Measurements from ENCODE around the gene XCL2. TPM values are rescaled to one million over a fixed set of nuclear protein-coding genes. Genes with fewer than 3 reads are reported as not detected.
A peak's percentile ranks its signal among the peaks of the same experiment; 100 is the strongest.

Gene XCL2
- polyA plus RNA-seq, 3 donors, result 0.56 to 1.9 TPM; not detected in 1

GRCh38 chr1:168529518-168529917, 14.3 kb downstream of the XCL2 start:
- intact Hi-C loops (cut with micrococcal nuclease), result no loop called here
- no peaks in the 10 kb centered on the region for H3K27me3 Mint-ChIP-seq (ENCODE audit: low read depth in 3 of 3)
- no peak overlapping the region for H3K9ac ChIP-seq (ENCODE audit: insufficient read depth, low read length, poor library complexity, severe bottlenecking)
- H3K4me1 Mint-ChIP-seq, result peaks cover 39% of the 10 kb centered on the region
- H3K36me3 Mint-ChIP-seq, result no peaks in the 10 kb centered on the region
- no peaks in the 10 kb centered on the region for H3K9me3 ChIP-seq (replicated peaks in 1 of 2; ENCODE audit: control insufficient read depth in 1 of 2, insufficient read depth in 1 of 2, low read length in 2 of 2)
- H3K36me3 ChIP-seq (replicated peaks in 1 of 2; ENCODE audit: control insufficient read depth in 1 of 2, insufficient read depth in 2 of 2, low read length in 2 of 2), result no peaks in the 10 kb centered on the region
- H3K27ac Mint-ChIP-seq, result peak overlapping the region; percentile 65 to 88 (median 81)
- peak in 2 of 3 donors; percentile 35 to 62 for DNase-seq
- H3K4me2 ChIP-seq (replicated peaks; ENCODE audit: extremely low read depth, low read length, poor library complexity, severe bottlenecking), result peak overlapping the region; percentile 39
- peaks cover 32 to 38% of the 10 kb centered on the region in 2 donors for H3K4me1 ChIP-seq (ENCODE audit: control insufficient read depth in 1 of 2, insufficient read depth in 2 of 2, low read length in 2 of 2)
- WGBS (ENCODE audit: insufficient coverage), result no CpG with 5 or more reads among the region's 1 CpG
- no peaks in the 10 kb centered on the region for H4K20me1 ChIP-seq (ENCODE audit: insufficient read depth, low read length)
- H2AFZ ChIP-seq (ENCODE audit: insufficient read depth, low read depth, low read length, poor library complexity, severe bottlenecking), result no peak overlapping the region
- H3K27me3 ChIP-seq (ENCODE audit: control insufficient read depth in 2 of 2, insufficient read depth in 2 of 2, low read length in 2 of 2), result no peaks in the 10 kb centered on the region
- H3K79me2 ChIP-seq (ENCODE audit: insufficient read depth, low read length), result no peaks in the 10 kb centered on the region
- TF ChIP-seq CTCF (IDR thresholded peaks at IDR 0.05), result no peak
- peak overlapping the region; percentile 17 to 63 for H3K27ac ChIP-seq (ENCODE audit: low read depth in 1 of 2, low read length in 2 of 2)
- H3K9me3 Mint-ChIP-seq, result peaks cover 0 to 5% (median 0%) of the 10 kb centered on the region in 7 donors
- H3K4me3 ChIP-seq (replicated peaks in 1 of 3; ENCODE audit: low read depth in 2 of 3, low read length in 3 of 3), result peak overlapping the region in 1 of 3 experiments; percentile 27
- H3K4me3 Mint-ChIP-seq, result peak overlapping the region in 1 of 2 donors; percentile 41

- DNase-seq, result no peak
- Mint-ChIP-seq H3K4me3 (no peak overlapping the region), H3K27me3 (ENCODE audit: low read depth in 3 of 3) (peaks cover 0 to 3% (median 0%) of the 10 kb centered on the region in 3 donors), H3K36me3 (peaks cover 0 to 3% of the 10 kb centered on the region in 2 donors), H3K9me3 (peaks cover 1 to 10% (median 5%) of the 10 kb centered on the region in 7 donors), H3K27ac (peak overlapping the region in 4 of 7 donors; percentile 44 to 77 (median 62)), H3K4me1 (peaks cover 46% of the 10 kb centered on the region)
- TF ChIP-seq CTCF (IDR thresholded peaks at IDR 0.05), result no peak
- WGBS (ENCODE audit: insufficient coverage), result no CpG with 5 or more reads among the region's 1 CpG
- Histone ChIP-seq H3K79me2 (ENCODE audit: insufficient read depth, low read length) (no peaks in the 10 kb centered on the region), H3K9ac (ENCODE audit: insufficient read depth, low read length, poor library complexity, severe bottlenecking) (no peak overlapping the region), H3K4me1 (ENCODE audit: control insufficient read depth in 1 of 2, insufficient read depth in 2 of 2, low read length in 2 of 2) (peaks cover 42 to 51% of the 10 kb centered on the region in 2 donors), H2AFZ (ENCODE audit: insufficient read depth, low read depth, low read length, poor library complexity, severe bottlenecking) (peak overlapping the region; percentile 20), H3K27me3 (ENCODE audit: control insufficient read depth in 2 of 2, insufficient read depth in 2 of 2, low read length in 2 of 2) (no peaks in the 10 kb centered on the region), H3K4me2 (replicated peaks; ENCODE audit: extremely low read depth, low read length, poor library complexity, severe bottlenecking) (peak overlapping the region; percentile 1), H3K36me3 (replicated peaks in 1 of 2; ENCODE audit: control insufficient read depth in 1 of 2, insufficient read depth in 2 of 2, low read length in 2 of 2) (no peaks in the 10 kb centered on the region), H3K27ac (ENCODE audit: low read depth in 1 of 2, low read length in 2 of 2) (peak overlapping the region in 1 of 2 donors; percentile 10), H4K20me1 (ENCODE audit: insufficient read depth, low read length) (no peaks in the 10 kb centered on the region), H3K4me3 (replicated peaks in 1 of 3; ENCODE audit: low read depth in 2 of 3, low read length in 3 of 3) (no peak overlapping the region), H3K9me3 (replicated peaks in 1 of 2; ENCODE audit: control insufficient read depth in 1 of 2, insufficient read depth in 1 of 2, low read length in 2 of 2) (no peaks in the 10 kb centered on the region)
- intact Hi-C loops (cut with micrococcal nuclease), result no loop called here
Measured at GRCh38 chr1:168521401-168522000, 22.3 kb downstream of the XCL2 start.

Measured in CD14-positive monocyte (primary cell).